GM21786 (cell line): ENCODE measurements around the gene RGS19.

Experiments
- ATAC-seq: cut with Tn5 transposase; IDR thresholded peaks from one replicate; pipeline ENCODE4 v1.9.1; 2021; ENCODE audit not compliant: unreplicated experiment

The RGS19 gene

DNA sequence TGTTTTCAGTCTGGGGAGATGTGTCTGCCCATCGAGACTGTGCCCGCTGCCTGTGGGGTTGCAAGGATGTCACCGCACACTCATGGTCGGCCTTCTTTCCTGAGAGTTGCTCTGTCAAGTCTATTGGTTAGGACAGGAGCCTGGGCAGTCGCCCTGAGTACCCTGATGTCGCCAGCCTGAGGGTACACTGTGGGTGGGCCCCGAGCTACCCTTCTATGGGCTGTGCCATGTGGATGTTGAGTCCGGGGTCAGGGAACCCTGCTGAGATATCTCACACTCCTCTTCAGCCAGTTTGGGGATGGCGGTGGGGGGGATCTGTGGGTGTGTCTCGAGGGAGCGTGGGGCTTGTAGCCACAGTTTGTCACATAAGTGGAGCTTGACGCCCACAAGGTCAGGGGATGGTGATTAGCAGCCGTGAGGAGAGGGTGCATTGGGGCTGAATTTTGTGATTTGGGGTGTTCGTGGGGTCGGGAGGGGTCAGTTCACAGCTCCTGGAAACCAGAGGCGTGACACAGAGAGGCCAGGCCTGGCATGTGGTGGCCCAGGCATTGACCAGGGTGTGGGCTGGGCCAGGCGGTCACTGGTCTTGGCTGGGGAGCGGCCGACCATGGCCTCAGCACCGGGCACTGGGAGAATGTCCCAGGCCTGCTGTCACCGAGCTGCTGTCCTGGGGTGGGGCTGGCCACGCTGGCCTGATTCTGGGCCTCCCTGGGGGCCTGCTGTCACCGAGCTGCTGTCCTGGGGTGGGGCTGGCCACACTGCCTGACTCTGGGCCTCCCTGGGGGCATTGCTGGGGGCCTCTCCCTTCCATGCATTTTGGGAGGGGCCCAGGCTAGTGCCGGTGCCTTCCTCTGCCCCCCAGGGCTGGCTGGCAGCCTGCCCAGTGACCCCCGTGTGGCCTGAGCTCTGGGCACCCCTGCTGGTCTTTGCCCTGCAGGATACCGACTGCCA is 29.7 kb upstream of the RGS19 start:
- no peak for ATAC-seq

DNA sequence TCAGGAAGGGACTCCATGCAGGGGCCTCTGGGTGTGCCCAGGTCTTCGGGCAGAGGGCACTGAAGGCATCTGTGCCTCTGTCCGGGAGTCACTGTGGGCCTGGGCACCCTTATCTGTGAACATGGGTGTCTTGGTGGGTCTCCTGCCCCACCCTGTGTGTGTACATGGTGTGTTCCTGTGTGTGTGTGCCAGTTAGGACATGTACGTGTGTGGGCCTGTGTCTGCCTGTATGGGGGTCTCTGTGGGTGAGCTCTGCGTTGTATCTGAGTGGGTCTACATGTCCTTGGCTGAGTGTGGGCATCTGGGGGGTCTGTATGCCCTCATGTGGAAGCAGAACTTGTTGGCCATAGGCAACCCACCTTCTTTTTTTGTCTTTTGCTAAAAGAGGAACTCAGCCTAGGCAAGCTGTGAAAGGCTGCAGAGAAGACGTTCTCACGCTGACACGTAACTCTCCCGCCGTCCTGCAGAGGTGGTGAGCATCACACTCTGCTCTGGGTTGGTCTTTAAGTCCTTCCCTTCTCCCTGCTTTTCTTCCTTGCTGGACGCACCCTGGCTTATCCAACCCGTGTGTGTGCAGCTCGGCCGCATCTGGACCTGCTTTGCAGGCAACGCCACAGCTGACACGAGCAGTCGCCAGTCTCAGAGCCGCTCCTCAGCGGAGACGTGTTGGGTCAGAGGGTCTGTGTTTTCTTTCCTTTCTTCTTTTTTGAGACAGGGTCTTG is 28.6 kb upstream of the RGS19 start:
- ATAC-seq: no peak

DNA sequence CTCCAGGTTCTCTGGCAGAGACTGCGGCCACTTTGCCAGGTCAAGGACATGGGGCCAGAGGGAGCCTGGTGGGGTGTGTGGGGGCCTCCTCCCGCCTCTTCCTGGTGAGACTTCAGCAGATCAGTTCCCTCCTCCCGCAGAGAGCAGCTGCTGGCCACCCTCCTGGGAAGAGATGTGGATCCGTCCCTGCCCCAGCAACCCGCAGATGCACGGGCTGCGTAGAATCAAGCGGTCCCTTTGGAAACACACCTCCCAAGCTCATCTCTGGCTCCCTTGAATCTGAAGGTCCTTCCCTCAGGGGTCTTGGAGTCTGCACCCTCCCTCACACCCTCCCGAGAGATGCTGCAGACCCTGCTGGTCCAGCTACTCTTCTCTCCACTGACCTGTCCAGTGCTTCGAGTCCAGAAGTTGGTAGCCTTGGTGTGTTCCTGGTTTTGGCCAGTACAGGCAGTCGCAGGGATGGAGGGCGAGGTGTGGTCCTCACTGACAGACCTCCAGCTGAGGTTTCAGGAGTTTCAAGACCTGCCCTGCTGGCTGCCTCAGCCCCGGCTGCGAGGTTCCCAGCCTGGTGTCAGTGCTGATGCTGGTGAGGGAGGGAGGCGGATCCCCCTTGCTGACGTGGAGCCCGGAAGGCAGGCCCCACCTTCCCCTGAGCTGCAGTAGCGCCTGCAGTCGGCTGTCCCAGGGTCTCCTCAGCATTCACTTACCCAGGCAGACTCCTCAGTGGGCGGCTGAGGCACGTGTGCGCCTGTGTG is 27.8 kb upstream of the RGS19 start, which contains the start of gene NPBWR2:
NPBWR2 (minus strand) TSS at position 585 of the 755 bp plus-strand sequence. CDS start 734 bp downstream, outside the sequence.
- no peak for ATAC-seq

DNA sequence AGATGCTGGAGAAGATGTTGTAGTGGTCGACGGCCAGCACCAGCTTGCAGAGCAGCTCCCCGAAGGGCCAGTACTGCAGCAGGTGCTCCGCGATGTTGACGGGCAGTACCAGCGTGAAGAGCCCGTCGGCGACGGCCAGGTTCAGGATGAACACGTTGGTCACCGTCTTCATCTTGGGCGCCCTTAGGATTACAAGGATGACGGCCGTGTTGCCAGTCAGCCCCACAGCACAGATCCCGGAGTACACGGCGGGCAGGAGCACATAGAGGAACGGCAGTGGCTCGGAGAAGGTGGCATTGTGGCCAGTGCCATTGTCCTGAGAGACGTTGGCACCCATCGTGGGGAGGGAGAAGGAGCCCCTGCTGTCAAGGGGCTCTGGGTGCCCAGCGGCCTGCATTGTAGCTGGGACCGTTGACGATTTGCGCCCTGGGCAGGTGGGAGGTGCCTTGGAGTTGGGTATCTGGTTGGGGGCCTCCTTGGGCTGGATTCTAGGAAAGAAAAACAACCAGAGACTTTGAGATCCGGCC is 27.2 kb upstream of the RGS19 start:
- ATAC-seq: no peak

DNA sequence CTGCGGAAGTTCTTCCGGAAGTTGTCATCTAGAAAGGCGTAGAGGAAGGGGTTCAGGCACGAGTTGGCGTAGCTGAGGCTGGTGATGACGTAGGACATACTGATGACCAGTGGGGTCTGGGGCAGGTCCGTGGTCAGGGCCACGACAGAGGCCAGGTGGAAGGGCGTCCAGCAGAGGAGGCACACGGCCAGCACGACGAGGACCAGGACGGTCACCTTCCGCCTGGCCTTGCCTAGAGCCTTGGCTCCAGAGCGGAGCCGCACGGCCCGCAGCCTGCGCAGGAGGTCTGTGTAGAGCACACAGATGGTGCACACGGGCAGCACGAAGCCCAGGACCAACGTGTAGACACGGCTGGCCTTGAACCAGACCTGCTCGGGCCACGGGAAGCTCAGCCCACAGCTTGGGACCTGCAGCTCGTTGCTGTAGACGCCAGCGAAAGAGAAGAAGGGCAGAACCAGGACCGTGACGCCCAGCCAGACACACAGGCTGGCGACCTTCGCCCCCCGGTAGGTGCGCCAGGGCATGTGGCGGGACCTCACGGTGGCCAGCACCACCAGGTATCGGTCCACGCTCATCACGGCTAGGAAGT is 26.6 kb upstream of the RGS19 start:
- no peak for ATAC-seq

DNA sequence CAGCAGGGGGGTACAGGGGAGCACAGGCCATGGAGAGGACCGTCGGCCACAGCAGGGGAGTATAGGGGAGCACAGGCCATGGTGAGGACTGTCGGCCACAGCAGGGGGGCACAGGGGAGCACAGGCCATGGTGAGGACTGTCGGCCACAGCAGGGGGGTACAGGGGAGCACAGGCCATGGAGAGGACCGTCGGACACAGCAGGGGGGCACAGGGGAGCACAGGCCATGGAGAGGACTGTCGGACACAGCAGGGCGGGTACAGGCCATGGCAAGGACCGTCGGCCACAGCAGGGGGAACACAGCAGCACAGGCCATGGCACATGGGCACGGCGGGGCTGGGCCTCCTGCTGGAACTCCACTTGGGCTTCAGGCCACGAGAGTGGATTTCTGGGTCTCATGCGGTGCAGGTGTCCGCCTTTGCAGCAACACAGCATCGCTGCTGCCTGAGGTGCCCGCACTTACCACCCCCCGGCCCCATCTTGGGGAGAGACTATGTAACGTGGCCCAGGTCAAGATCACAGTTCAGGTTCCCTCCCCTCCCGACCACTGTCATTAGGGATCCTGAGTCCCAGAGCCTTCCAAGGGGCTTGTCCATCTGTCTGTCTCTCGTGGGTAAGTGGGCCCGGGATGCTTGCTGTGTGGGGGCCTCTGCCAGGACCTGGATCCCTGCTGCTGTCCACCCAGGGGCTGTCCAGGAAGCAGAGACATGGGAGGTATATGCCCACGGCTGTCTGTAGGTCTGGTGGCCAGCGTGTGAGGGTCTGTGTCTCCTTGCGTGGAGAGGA is 25.5 kb upstream of the RGS19 start:
- no peak for ATAC-seq

DNA sequence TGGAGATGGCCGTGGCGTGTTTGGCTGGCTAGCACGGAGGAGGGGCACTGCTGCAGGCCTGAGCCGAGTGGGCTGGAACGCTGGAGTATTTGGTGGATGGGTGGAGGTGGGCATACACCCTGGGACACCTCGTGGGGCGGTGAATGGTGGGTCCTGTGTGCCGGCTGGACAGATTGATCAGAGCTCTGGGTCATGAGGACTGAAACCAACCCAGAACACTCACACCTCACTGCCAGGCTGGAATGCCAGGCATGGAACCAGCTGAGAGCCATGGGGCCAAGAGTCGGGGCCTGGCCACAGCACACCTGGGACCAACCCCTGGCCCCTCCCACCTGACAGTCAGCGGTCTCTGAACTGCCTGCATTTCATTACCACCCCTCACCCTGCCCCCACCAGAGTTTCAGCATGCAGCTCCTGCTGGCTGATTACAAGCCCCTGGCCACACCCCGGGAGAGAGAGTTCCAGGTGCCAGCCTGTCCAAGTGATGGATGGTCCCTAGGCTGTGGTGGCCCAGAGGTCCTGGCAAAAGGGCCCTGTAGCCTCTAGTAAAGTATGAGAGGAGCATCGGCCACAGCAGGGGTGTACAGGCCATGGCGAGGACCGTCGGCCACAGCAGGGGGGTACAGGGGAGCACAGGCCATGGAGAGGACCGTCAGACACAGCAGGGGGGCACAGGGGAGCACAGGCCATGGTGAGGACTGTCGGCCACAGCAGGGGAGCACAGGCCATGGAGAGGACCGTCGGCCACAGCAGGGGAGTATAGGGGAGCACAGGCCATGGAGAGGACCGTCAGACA is 24.8 kb upstream of the RGS19 start:
- ATAC-seq: no peak

DNA sequence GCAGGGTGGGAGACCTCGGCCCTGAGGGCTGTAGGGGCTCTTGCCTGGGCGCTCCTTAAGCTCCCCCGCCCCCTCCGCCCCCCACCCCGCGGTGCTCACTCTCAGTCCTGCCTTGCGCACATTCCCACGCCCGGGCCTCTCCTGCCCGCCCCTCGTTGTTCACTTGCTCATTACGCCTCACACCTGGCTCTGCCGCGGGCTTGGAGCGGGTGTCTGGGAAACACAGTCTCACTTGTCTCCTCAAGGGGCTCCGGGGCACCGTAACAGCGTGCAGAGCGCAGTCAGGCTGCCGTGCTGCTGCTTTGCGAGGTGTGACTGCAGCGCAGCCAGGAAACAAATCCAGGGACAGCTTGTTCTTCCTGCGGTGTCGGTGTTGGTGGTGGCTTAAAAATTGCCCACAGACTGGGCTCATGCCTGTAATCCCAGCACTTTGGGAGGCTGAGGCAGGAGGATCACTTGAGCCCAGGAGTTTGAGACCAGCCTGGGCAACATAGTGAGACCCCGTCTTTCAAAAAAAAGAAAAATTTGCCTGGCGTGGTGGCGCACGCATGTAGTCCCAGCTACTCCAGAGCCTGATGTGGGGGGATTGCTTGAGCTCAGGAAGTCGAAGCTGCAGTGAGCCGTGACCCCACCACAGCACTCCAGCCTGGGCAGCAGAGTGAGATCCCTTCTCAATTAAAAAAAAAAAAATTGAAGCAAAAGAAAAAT is 23.5 kb upstream of the RGS19 start:
- no peak for ATAC-seq

DNA sequence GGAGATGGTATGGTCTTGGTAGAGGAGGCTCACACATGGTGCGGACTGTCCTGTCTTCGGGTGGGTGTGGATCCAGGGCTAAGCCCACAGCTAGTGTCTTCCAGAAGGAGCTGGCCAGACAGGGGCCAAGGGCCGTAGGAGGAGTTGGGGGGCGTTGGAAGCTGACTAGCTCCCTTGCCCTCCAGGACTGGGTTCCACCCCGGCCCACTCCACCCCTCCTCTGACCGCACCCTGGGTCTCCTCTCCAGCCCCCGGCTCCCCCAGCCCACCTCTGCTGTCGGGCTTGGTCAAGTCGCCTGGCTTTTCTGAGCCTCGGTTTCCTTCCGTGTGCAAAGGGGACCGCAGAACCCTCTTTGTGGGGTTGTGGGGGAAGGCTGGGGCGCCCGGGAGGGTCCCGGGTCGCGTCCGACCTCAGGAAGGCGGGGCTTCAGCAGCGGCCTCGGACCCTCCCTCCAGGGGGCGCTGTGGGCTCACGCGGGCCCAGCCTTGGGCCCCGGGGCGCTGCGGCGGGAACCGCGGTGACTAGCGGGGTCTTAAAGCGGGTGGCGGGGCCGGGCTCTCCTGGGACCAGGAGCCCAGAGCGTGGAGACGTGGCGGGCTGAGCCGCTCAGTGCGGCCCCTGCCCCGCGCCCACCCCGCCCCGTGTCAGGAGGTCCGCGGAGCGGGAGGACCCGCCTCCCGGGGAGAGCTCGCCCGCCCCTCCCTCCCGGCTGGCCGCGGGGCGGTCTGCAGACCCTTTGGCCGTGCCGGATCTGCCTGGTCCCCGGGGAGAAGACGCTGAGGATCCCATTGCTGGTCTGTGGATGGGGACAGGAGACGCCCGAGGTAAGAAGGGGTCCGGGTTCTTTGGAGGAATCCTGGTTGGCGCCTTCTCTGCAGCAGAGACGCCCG is 22.7 kb upstream of the RGS19 start:
- no peak for ATAC-seq

DNA sequence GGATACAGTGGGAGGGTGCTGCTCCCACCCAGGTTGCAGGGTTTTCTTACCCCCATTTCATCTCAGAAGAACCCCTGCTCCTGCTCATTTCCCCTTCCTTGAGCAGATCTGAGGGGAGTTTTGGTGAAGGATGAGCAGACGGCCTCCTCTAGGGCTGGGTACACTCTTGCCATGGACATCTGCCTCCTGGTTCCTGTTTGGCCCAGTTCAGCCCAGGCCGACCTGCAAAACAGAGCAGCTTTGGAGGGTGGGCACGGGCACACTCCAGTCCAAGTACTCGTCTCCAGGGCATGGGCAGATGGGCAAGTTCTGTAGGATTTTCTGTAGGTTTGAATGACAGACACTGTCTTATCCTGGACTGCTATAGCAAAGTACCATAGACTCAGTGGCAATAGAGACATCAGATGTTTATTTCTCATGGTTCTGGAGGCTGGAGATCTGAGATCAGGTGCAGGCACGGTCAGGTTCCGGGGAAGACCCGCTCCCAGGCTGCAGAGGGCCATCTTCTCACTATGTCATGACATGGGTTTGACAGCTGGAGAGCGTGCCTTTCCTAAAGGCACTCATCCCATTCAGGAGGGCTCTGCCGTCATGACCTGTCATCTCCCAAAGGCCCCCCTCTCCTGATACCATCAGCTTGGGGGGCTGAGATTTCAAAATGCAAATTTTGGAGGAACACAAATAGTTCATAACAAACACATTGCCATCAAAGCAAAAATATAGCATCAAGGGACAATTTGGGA is 21.8 kb upstream of the RGS19 start:
- no peak for ATAC-seq

DNA sequence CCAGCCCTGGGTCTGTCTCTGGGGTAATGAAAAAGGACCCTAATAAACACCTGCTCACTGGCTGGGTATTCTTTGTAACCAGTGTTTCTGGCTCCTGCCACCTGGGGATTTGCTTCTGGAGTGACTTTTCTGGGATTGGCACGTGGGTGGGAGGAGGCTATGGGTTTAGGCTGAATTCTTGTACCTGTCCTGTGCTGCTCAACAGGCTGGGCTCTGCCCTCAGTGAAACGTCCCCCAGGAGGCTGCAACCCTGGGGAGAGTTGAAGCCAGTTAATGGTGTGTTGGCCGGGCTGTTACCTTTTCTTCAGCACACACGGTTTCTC is 21.2 kb upstream of the RGS19 start:
- ATAC-seq: no peak

DNA sequence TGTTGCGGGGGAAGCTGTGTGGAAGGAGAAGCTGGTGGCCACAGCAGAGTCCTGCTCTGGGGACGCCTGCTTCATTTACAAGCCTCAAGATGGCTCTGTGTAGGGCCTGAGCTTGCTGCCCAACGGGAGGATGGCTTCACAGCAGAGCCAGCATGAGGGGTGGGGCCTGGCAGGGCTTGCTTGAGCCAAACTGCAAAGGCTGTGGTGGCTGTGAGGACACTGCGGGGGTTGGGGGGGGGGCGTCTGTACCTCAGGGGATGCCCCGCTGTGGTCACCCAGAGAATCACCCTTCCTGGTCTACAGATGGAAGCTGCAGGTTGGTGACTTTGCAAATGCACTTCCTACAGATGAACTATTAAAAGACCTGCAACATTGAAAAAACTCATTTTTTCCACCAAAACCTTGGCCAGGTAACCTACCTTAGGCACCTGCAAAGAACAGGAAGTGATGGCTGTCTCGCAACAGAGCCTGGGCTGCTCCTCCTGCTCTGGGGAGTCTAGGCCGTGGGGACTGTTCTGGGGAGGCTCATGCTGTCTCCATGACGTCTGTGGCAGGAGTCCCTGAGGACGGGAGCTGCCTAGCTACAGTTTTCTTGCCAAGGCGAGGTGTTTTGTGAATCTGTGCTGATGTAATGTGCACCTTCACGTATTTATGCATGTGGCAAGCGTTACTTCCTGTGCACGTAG is 20.7 kb upstream of the RGS19 start:
- ATAC-seq: no peak

DNA sequence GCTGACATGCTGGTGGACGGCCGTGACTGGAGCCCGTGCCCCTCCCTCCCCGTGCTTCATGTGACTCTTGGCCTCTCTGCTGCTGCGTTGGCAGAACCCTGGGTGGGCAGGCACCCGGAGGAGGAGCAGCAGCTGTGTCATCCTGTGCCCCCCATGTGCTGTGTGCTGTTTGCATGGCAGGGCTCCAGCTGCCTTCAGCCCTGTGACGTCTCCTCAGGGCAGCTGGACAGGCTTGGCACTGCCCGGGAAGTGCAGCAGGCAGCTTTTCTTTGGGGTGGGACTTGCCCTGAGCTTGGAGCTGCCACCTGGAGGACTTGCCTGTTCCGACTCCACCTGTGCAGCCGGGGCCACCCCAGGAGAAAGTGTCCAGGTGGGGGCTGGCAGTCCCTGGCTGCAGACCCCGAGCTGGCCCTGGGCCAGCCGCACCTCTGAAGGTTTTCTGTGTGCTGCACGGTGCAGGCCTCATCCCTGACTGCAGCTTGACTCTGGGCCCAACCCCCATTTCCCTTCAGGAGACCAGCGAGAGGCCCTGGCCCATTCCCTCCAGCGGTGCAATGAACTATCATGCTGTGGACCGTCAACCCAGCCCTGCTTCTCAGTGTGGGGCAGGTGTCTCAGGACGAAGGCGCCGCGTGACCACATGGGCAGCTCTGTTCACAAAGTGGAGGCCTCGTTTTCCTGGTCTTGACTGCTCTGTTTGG is 19.9 kb upstream of the RGS19 start:
- no peak for ATAC-seq

DNA sequence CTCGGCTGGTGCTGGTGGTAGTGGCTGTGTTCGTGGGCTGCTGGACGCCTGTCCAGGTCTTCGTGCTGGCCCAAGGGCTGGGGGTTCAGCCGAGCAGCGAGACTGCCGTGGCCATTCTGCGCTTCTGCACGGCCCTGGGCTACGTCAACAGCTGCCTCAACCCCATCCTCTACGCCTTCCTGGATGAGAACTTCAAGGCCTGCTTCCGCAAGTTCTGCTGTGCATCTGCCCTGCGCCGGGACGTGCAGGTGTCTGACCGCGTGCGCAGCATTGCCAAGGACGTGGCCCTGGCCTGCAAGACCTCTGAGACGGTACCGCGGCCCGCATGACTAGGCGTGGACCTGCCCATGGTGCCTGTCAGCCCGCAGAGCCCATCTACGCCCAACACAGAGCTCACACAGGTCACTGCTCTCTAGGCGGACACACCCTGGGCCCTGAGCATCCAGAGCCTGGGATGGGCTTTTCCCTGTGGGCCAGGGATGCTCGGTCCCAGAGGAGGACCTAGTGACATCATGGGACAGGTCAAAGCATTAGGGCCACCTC is 19.2 kb upstream of the RGS19 start:
- ATAC-seq: no peak

DNA sequence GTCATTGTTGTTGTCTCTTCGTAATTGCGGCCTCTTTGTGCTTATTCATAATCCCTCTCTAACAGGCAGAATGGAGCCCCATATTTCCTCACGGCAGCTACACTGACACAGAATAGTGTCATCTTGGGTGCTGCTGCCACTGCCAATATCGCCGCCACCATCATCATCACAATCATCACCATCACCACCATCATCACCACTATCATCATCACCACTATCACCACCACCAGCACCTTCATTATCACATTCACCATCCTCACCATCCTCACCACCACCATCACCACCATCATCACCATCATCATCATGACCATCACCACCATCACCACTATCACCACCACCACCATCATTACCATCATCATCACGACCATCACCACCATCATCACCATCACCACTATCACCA is 17.2 kb upstream of the RGS19 start:
- ATAC-seq: no peak

DNA sequence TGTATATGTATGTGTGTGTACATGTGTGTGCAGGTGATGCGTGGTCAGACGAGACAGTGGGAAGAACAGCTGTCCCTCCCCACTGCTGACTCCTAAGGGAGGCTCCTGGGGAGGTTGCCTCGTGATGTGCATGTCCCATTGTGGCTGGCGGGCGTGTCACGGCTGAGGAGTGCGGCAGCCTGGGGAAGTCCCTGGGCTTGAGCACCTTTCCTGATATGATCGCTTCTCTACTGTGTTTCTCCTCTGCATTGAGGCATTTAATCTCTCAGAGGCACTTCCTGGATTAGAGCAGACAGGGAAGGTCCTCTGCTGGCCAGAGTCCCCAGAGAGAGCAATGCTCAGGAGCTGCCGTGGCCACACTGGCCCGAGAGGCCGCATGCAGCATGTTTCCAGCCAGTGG is 16.6 kb upstream of the RGS19 start:
- ATAC-seq: no peak
